SH-SY5Y (cell line): ENCODE measurements around the gene PYGB.

Experiments
- GATA2 ChIP-seq: IDR thresholded peaks from 2 replicates; pipeline ENCODE4 v1.6.1; 2011; ENCODE audit warnings: mild to moderate bottlenecking, low read depth, low read length
- GATA3 ChIP-seq: IDR thresholded peaks from 2 replicates; pipeline ENCODE4 v1.6.1; 2011; ENCODE audit warnings: low read depth, mild to moderate bottlenecking, low read length, moderate library complexity

Gene PYGB

GRCh38 chr20:25319241-25320034, 71.6 kb downstream of the PYGB start:
- TF ChIP-seq GATA2 (no peak), GATA3 (no peak)

DNA sequence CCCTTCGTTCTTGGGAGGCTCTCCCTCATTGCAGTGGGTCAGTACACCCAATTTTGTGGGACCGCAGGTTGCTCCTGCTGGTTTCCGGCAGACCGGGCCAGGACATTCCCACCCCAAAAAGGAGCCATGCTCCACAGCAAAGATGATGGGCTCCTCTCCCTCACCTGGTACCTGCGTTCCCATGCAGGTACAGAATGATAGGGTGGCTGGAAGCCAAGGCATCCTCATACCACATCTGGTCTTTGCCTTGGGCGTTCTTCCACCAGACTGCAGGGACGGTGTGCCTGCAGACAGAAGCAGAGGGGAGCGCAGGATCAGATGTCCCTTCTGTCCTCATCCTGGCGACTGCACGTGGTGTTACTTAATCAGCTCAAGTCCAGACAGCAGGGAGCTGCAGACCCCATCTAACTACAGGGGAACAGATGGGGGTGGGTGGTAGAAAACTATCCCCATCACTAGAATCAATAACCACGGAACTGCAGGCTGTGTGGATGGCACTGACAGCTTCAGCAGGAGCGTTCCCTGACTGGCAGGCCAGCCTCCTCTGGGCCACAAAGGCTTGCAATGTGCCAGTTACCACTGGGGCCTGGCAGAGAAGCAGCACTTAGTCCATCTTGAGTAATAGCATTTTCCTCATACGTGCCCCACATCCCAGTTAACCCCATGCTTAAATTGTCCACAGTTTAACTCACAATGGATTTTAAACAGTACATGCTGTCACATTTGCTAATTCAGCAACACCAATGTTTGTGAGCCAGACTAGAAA, 72.3 kb downstream of the PYGB start:
- TF ChIP-seq GATA3 (no peak), GATA2 (no peak)

- TF ChIP-seq GATA2: no peak
- no peak for TF ChIP-seq GATA3
Observed at GRCh38 chr20:25321262-25321831, 73.5 kb downstream of the PYGB start.

DNA sequence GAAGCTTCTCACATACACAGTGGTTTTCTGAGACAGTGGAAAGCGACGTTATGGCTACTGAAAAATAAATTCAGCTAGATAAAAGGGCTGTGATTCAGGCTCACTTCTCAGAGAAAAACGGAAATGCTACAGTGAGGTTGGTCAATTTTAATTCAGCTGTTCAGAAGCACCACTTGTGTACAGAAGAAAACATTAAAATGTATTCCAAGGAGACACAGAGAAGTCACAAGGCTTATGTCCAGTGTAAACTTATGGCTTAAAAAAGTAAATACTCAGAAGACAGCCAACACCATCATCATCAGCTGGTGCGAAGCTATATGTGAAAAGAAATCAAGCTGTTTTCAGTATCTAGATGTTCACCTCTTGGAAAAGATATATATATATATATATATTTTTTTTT, 74.1 kb downstream of the PYGB start:
- no peak for TF ChIP-seq GATA2
- no peak for TF ChIP-seq GATA3

DNA sequence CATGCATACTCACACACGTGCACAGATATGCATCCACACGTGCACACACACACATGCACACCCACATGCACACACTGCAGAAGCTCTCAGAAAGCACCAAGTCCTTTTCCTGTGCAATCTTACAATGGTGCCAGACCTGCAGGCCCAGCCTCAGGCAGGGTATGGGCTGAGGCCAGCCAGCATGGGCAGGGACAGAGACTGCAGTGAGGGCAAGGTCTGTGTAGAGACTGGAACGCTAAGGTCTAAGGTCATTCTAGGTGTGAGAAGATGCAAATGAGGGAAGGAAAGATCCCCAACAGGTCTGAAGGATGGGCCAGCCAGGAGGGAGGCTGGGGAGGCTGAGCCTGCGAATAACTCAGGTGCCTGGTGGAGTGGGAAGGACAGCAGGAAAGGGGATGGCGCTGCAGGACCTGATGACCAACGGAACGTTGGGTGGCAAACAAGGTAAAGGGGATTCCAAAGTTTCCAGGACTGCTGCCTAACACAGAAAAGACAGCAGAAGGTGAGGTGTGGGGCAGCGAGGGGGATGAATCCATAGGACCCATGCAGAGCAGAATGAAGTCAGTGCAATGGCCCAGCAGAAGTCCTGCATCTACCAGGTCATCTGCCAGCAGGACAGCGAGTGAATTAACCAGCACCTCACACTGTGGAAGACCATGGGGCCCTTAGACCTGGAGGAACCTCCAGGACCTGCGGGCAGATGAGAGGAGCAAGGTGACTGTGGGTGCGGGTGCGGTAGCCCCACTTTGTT, 75.8 kb downstream of the PYGB start:
- TF ChIP-seq GATA2 (no peak), GATA3 (no peak)

- TF ChIP-seq GATA2: no peak
- no peak for TF ChIP-seq GATA3
Observed at GRCh38 chr20:25324412-25324811, 76.5 kb downstream of the PYGB start.

DNA sequence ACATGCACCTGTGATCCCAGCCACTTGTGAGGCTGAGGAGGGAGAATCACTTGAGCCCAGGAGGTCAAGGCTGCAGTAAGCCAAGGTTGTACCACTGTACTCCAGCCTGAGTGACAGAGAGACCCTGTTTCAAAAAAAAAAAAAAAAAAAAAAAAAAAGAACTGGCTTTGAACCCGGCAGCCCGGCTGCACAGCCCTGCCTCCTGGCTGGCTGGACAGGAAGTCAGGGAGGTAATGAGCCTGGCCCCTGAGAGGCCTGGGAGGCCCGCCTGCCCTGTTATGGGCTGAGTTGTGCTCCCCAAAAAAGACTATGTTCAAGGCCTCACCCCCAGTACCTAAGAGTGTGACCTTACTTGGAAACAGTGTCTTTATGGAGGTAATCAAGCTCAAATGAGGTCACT, 77.2 kb downstream of the PYGB start:
- TF ChIP-seq GATA3 (no peak), GATA2 (no peak)

DNA sequence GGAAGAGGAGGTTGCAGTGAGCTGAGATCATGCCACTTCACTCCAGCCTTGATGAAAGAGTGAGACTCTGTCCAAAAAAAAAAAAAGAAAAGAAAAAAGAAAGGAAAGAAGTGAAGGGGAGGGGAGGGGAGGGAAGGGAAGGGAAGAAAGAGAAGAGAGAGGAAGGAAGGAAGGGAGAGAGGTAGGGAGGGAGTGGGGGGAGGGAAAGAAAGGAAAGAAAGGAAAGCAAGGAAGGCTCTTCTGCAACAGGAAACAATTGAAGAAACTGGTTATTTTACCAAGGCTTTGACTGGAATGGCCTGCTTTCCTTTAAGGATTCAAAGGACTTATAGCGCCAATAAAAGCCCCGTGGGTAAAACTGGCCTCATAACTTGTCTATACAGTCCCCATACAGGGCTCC, 78.1 kb downstream of the PYGB start:
- no peak for TF ChIP-seq GATA2
- no peak for TF ChIP-seq GATA3

GRCh38 chr20:25327521-25328235, 79.8 kb downstream of the PYGB start:
- TF ChIP-seq GATA2: no peak
- TF ChIP-seq GATA3: no peak

GRCh38 chr20:25328954-25329498, 81.1 kb downstream of the PYGB start:
- TF ChIP-seq GATA2: no peak
- TF ChIP-seq GATA3: no peak

- TF ChIP-seq GATA2 (no peak), GATA3 (no peak)
Observed at GRCh38 chr20:25336561-25337422, 88.9 kb downstream of the PYGB start.
